GM18951 (cell line): ENCODE measurements around the gene TIRAP.

Experiments used
- POLR2A ChIP-seq: IDR thresholded peaks from 4 replicates; pipeline ENCODE4 v1.6.1; 2011; ENCODE audit warnings: mild to moderate bottlenecking; ENCODE audit not compliant: insufficient read length, insufficient read depth; ENCODE audit errors: extremely low read depth
- in situ Hi-C: fragments of 300-500 bp; cut with MboI; formaldehyde crosslinking; loops from one replicate; pipeline ENCODE4 v1.12.0; 2022; ENCODE audit warnings: low sequenced_read_pairs, mixed read lengths, inconsistent platforms; ENCODE audit not compliant: unreplicated experiment

The TIRAP gene

GRCh38 chr11:126334659-126335462 lies 52.0 kb downstream of the TIRAP start:
- in situ Hi-C loops = no loop called here

GRCh38 chr11:126335463-126335760 lies 52.5 kb downstream of the TIRAP start:
- in situ Hi-C loops = no loop called here
- TF ChIP-seq POLR2A = no peak

More at GRCh38 chr11:126334659-126335462, 52.0 kb downstream of the TIRAP start:
- no peak for TF ChIP-seq POLR2A

DNA sequence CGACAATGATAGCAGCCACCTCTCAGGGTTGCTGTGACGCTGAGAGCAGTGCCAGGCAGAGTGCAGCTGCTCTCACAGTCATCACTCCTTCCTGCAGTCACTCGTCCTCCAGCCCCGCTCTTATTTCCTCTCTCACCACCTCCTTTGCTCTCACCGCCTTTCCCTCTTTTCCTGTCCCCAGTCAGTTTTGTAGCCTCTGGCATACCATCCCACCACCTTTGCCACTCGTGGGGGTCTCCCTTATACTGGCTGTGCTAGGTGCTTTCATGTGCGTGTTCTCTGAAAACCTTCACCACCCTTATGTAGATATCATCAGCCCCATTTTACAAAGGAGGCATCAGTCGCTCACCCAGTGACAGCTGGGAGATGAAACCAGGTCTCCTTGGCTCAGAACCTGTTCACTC lies 53.2 kb downstream of the TIRAP start:
- no peak for TF ChIP-seq POLR2A
- in situ Hi-C loops = no loop called here

DNA sequence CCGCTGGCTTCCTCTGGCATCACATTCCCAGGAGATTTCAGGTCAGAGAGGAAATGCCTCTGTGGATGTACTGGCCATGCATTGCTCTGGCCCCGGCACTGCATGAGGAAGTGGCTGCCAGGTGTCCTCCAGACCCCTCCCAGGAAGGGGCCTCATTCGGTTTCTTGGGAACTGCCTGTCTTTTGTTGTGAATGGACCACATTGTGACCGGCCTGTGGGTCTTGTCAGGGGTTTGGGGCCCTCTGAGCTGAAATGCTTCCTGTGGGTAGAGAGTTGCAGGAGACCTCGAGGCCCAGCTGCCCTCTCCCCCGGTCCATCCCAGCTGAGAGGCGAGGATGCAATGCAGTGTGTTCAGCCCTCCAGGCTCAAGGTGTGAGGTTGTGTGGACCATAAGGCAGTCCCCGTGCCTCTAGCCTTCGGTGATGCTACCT lies 53.8 kb downstream of the TIRAP start:
- no peak for TF ChIP-seq POLR2A
- in situ Hi-C loops = no loop called here

DNA sequence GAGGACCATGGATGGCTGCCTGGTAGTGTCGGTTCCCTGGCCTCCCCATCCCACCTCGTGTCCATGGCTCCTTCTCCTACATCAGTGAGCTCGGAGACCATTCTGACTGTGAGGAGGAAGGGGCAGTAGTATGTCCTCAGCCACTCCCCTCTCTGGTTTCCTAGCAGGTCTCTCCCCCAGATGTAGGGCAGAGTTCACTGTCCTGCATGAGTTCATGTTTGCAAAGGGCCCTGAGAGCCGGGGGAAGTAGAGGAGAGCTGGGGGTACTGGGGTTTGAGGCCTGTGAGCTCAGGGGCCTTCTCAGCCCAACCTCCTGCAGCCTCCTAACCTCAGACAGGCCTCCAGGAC lies 54.2 kb downstream of the TIRAP start:
- no peak for TF ChIP-seq POLR2A
- in situ Hi-C loops = no loop called here

GRCh38 chr11:126337474-126338241 lies 54.8 kb downstream of the TIRAP start:
- in situ Hi-C loops = no loop called here
- no peak for TF ChIP-seq POLR2A

- in situ Hi-C loops = no loop called here
- TF ChIP-seq POLR2A = no peak
Measured at GRCh38 chr11:126338346-126339055, 55.6 kb downstream of the TIRAP start.

- in situ Hi-C loops = no loop called here
- no peak for TF ChIP-seq POLR2A
Measured at GRCh38 chr11:126339073-126339862, 56.4 kb downstream of the TIRAP start.

DNA sequence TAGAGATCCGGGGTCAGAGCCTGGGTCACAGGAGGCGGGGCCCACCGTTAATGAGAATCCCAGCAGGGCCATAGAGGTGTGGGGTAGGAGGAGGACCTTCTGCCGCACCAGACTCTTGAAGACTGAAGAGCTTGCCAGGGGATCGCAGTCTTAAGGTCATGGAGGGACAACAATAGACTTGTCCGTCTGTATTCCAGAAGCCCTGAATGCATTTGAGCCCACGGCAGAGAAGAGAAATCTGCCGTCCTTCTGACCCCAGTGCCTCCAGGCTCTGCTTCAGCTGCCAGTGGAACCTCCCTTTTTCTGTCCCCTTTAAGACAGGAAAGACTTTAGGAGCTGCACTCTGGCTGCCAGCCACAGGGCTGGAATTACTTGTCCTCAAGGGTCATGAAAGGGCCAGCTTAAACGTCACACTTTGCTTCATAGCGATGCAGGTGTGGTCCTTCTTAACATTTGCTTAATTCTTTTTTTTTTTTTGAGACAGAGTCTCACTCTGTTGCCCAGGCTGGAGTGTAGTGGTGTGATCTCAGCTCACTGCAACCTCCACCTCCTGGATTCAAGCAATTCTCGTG lies 57.1 kb downstream of the TIRAP start:
- no peak for TF ChIP-seq POLR2A
- in situ Hi-C loops = no loop called here

GRCh38 chr11:126340960-126341606 lies 58.2 kb downstream of the TIRAP start:
- in situ Hi-C loops = no loop called here
- no peak for TF ChIP-seq POLR2A

GRCh38 chr11:126341760-126342161 lies 58.9 kb downstream of the TIRAP start:
- in situ Hi-C loops = no loop called here
- no peak for TF ChIP-seq POLR2A

DNA sequence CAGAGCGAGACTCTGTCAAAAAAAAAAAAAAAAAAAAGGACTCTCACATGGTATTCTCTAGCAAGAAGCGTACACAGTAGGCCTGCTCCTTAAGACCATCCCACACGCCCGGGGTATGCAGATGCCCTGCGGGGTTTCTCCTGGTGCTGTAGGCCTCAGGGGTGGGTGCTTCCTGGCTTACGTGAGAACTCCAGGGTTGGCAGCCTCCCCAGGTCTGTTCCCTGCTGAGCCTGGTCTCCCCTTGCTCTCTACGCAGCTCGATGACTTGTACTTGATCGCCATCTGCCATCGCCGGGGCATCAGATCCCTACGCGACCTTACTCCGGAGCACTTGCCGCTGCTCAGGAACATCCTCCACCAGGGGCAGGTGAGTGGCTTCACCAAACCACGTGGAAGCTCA lies 60.2 kb downstream of the TIRAP start:
- in situ Hi-C loops = no loop called here
- TF ChIP-seq POLR2A = no peak
